GM18526 (cell line): ENCODE measurements around the gene ZSWIM6.

Source experiments
- POLR2A ChIP-seq: IDR thresholded peaks from 3 replicates; pipeline ENCODE4 v1.6.1; 2011; ENCODE audit not compliant: insufficient read length; ENCODE audit errors: extremely low read depth

The ZSWIM6 gene

DNA sequence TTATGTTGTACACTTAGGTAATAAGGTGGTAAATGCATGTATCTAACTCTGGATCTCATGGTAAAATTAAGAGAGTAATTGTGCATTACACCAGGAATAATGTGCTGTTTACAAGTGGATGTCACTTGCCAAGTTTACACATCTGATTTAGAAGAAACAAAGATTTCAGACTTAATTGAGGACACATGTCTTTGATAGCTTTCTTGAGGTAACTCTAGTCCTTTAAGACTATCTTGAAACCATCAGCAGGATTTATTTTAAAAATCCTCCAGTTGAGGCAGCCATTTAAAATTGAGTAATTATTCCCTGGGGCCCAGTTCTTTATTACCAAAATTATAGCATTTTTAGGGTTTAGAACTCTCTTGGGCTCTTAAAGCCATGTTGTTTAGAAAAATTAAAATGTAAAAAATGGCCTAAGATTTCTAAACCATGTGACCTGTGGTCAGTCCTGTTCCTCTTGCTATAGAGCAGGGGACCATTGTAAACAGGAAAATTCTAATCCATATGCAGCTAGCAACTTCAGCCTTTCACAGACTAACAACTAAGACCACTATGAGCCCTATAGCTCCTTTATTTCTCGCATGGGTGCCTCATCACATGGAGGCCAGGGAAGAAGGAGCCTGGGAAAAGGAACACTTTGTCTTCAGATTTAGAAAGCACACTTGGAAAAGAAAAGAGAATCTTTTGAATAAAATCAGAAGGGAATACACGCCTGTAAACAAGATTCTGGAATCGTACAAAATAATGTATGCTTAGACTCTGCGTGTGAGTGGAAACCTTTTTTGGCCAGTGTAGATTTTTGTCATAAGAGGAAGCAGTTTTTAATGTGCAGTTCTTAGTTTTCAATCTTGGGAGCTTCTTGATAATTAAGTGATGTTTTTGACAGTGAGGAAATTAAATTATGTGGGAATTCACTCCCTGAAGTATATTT, 71.2 kb downstream of the ZSWIM6 start:
- no peak for TF ChIP-seq POLR2A

DNA sequence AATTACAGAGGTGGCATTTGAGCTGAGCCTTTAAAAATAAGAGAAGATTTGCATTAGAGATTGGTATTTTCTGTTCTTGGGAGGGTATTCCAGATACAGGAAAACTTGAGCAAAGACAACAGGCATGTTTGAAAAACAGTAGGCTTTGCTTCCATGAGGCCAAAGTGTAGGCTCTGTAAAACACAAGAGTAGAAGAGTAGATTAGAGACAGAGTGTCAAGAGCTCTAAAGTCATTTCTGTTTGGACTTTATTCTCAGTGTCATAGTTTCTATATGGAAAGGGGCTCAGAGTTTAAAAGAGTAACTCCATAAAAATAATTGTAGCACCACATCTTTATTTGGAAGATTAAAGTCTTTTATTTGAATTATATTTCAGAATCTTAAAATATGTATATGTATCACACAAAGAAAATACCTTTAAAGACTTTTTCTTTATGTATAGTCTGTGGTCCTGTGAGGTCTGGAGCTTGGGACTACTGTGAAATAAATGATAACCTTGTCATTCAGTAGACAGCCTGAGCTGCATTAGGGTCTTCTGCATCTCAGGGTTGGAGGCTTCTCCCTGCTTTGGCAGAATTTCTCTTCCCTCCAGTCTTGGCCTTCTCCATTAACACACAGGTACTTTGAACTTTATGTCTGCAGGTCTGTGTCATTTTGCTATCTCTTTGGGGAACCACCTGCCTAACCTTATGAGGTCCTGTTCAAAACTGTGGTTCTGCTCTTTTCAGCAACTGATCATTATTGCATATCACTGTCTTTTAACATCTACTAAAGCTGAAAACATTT, 73.6 kb downstream of the ZSWIM6 start:
- TF ChIP-seq POLR2A = no peak

DNA sequence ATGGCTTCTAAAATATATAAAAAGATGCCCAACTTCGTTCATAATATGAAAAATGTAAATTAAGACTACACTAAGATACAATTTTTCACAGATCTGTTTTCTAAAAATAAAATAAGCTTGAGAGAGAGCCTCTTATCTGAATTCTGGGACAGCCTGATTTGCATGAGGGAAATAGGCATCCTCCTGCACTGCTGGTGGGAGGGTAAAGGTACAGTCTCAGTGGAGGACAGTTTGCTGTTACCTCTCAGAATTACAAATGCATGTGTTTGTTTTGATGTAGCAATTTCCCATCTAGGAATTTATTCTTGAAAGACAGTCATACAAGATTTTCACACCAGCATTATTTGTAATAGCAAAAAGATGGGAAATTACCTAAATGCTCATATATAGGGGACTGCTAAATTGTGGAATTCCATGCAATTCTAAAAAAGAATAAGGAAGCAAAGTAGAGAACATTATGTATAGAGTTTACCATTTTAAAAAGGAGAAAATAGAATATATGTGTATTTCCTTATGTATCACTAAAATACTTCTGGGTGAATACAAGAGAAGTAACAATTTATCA, 75.7 kb downstream of the ZSWIM6 start:
- no peak for TF ChIP-seq POLR2A

GRCh38 chr5:61408476-61409168, 76.6 kb downstream of the ZSWIM6 start:
- TF ChIP-seq POLR2A = no peak

- no peak for TF ChIP-seq POLR2A
Measured at GRCh38 chr5:61409568-61409967, 77.5 kb downstream of the ZSWIM6 start.

DNA sequence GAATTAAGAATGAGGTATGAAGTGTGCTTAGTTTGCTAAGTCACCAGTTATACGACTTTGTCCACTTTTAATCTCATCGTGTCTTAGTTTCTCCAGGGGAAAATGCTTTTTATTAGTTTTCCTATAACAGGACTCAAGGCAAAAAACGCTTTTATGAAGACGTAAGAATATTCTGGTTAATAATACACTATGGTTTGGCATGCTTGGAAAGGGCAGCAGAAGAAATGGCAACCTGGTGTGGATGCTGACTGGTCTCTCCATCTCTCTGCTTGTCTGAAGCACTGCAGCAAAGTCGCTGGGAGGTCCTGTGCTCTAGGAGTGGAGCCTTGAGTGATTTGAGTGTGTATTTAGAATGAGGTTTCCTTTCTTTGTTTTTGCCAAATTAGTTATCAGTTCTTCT, 78.8 kb downstream of the ZSWIM6 start:
- no peak for TF ChIP-seq POLR2A

DNA sequence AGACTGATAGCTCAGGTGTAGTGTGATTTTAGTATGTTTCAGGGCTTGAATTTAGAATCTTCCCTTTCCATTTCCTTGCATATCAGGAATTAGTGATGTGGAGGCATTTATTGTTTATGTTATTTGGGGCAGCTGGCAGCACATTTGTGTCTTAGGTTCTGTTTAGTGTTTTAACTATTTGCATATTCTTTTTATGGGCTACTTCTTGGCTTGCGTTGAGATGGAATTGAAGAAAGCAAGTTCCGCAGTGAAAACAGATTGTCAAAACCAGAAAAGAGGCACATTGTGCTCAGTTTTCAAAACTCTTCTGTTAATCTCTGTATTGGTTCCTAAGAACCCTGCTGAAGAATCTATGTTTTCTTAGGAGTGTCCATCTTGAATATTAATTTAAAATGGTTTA, 80.3 kb downstream of the ZSWIM6 start:
- TF ChIP-seq POLR2A = no peak

GRCh38 chr5:61414806-61415205, 82.7 kb downstream of the ZSWIM6 start:
- no peak for TF ChIP-seq POLR2A

GRCh38 chr5:61416010-61416409, 84.0 kb downstream of the ZSWIM6 start:
- TF ChIP-seq POLR2A = no peak

DNA sequence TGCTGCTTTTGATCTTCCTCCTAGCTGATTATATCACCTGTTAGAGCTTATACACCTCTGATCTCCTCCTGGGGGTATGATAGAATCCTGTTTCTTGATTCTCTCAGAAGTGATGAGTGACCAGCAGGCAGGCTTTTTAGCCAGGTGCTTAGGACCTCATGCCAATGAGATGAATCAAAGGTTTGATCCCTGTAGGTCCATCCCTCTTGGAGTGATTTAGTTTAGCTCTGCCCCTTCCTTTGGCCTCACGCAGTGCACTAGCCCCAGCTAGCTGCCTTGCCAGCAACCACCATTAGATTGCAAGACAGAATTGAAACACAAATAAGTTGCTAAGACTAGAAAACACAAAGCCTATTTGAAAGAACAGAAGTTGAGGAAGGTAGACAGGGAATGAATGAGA, 84.4 kb downstream of the ZSWIM6 start:
- no peak for TF ChIP-seq POLR2A

GRCh38 chr5:61417340-61417739, 85.3 kb downstream of the ZSWIM6 start:
- TF ChIP-seq POLR2A = no peak

- TF ChIP-seq POLR2A = no peak
Measured at GRCh38 chr5:61417851-61418250, 85.8 kb downstream of the ZSWIM6 start.

DNA sequence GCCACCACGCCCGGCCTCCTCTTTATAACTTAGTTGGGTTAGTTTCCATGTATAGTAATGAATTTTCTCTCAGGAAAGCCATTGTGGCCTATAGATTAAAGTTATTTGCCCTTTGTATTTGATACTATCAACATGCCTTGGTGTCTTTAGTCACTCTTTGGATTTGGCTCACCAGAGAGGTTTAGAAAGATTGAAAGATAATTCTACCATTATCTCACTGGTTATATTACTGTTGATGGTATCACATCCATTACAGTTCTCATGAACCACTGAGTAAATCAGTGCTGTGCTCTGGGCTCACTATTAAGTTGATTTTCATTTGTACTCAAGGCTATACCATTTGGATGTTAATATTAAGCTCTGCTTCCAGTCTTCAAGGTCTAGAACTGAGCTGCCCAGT, 87.0 kb downstream of the ZSWIM6 start:
- TF ChIP-seq POLR2A = no peak

DNA sequence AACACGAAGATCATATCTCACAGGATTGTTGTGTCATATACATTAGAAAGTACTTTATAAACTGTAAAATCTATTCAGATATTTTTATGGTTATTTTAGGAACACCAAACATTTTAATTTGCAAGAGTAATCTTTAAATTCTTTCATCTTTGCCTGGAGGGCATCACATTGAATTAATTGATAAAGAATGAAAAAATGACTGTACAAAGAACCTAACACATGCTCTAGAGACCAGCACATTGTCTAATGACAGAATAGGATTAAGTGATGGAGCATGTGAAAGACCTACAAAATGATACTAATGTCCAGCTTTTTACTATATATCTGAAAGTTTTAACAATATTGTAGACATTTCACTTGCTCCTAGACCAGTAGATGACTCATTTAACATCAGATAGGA, 88.0 kb downstream of the ZSWIM6 start:
- no peak for TF ChIP-seq POLR2A

- no peak for TF ChIP-seq POLR2A
Measured at GRCh38 chr5:61423487-61424145, 91.6 kb downstream of the ZSWIM6 start.
